GM23338 (cell line): ENCODE data around the gene ISL2. TPM values are rescaled to one million over a fixed set of nuclear protein-coding genes. Genes with fewer than 3 reads are reported as not detected.

Source experiments
- ATAC-seq: fragments of 200-7000 bp; cut with Tn5 transposase; 3 replicates; pipeline ENCODE4 v1.9.1; 2020
- DNase-seq: peaks from one replicate; pipeline ENCODE4 v3.0.0-alpha.2; 2015; ENCODE audit warnings: low spot score
- H2AFZ ChIP-seq: fragments of 200-600 bp; sonication (generic); 2 replicates; pipeline ENCODE4 v1.8.0; 2016; ENCODE audit warnings: antibody characterized with exemption, mild to moderate bottlenecking, moderate library complexity
- H3F3A ChIP-seq: fragments of 200-600 bp; sonication (generic); replicated peaks from 2 replicates; pipeline ENCODE4 v1.8.0; 2017; ENCODE audit warnings: antibody characterized with exemption, mixed run types, low read depth
- H3K27ac ChIP-seq: fragments of 200-600 bp; sonication (generic); 2 replicates; pipeline ENCODE4 v1.6.1; 2016; ENCODE audit warnings: low read depth
- H3K27me3 ChIP-seq: fragments of 200-600 bp; sonication (generic); 2 replicates; pipeline ENCODE4 v1.8.0; 2016; ENCODE audit warnings: mild to moderate bottlenecking, mixed run types, moderate library complexity; ENCODE audit not compliant: insufficient read depth
- H3K36me3 ChIP-seq: fragments of 200-600 bp; sonication (generic); 2 replicates; pipeline ENCODE4 v1.8.0; 2016; ENCODE audit warnings: mild to moderate bottlenecking; ENCODE audit not compliant: insufficient read depth
- H3K4me1 ChIP-seq: fragments of 200-600 bp; sonication (generic); 2 replicates; pipeline ENCODE4 v1.8.0; 2016; ENCODE audit warnings: mild to moderate bottlenecking, moderate library complexity; ENCODE audit not compliant: insufficient read depth
- H3K4me2 ChIP-seq: fragments of 200-600 bp; sonication (generic); 2 replicates; pipeline ENCODE4 v1.7.1; 2017; ENCODE audit warnings: mixed run types
- H3K4me3 ChIP-seq: fragments of 200-600 bp; sonication (generic); 2 replicates; pipeline ENCODE4 v1.6.1; 2016; ENCODE audit warnings: mixed run types
- H3K79me2 ChIP-seq: fragments of 200-600 bp; sonication (generic); replicated peaks from 2 replicates; pipeline ENCODE4 v1.8.0; 2017; ENCODE audit warnings: mild to moderate bottlenecking; ENCODE audit not compliant: insufficient read depth
- H3K9me2 ChIP-seq: fragments of 200-600 bp; sonication (generic); 2 replicates; pipeline ENCODE4 v1.8.0; 2017; ENCODE audit not compliant: insufficient read depth
- H4K20me1 ChIP-seq: fragments of 200-600 bp; sonication (generic); replicated peaks from 2 replicates; pipeline ENCODE4 v1.8.0; 2017; ENCODE audit warnings: mild to moderate bottlenecking; ENCODE audit not compliant: insufficient read depth
- H3K27ac Mint-ChIP-seq: 2 replicates; pipeline ENCODE4 v1.8.0; 2020; ENCODE audit warnings: inconsistent platforms, mild to moderate bottlenecking, moderate library complexity, mixed read lengths
- H3K27me3 Mint-ChIP-seq: 3 replicates; pipeline ENCODE4 v1.8.0; 2022; ENCODE audit warnings: low read depth, mild to moderate bottlenecking, moderate library complexity, mixed read lengths, inconsistent platforms; ENCODE audit not compliant: insufficient read depth, poor library complexity
- H3K36me3 Mint-ChIP-seq: 3 replicates; pipeline ENCODE4 v1.8.0; 2021; ENCODE audit warnings: low read depth, mild to moderate bottlenecking, inconsistent platforms, moderate library complexity, mixed read lengths
- H3K4me1 Mint-ChIP-seq: 3 replicates; pipeline ENCODE4 v1.8.0; 2020; ENCODE audit warnings: mild to moderate bottlenecking, inconsistent platforms, mixed read lengths
- H3K4me3 Mint-ChIP-seq: 3 replicates; pipeline ENCODE4 v1.8.0; 2021; ENCODE audit warnings: moderate library complexity, mild to moderate bottlenecking, inconsistent platforms, mixed read lengths
- H3K9me3 Mint-ChIP-seq: 3 replicates; pipeline ENCODE4 v1.8.0; 2020; ENCODE audit warnings: moderate library complexity, mild to moderate bottlenecking, inconsistent platforms, mixed read lengths
- CREB1 ChIP-seq: fragments of 250-450 bp; sonication (Bioruptor Pico); IDR thresholded peaks from 2 replicates; pipeline ENCODE4 v1.5.0; 2020; ENCODE audit warnings: low read depth, mild to moderate bottlenecking, moderate library complexity
- EZH2 ChIP-seq: fragments of 200-600 bp; sonication (generic); IDR thresholded peaks from one replicate; pipeline ENCODE4 v1.8.0; 2017; ENCODE audit warnings: antibody characterized with exemption, mild to moderate bottlenecking, low read depth; ENCODE audit not compliant: unreplicated experiment
- JUNB ChIP-seq: IDR thresholded peaks from one replicate; pipeline ENCODE4 v1.6.1; 2016; ENCODE audit warnings: antibody characterized with exemption; ENCODE audit not compliant: unreplicated experiment
- POLR2AphosphoS5 ChIP-seq: IDR thresholded peaks from 2 replicates; pipeline ENCODE4 v1.6.1; 2016; ENCODE audit warnings: antibody characterized with exemption, low read depth
- REST ChIP-seq: IDR thresholded peaks from one replicate; pipeline ENCODE4 v1.6.1; 2018; ENCODE audit warnings: antibody characterized with exemption; ENCODE audit not compliant: unreplicated experiment
- ZNF114 ChIP-seq: fragments of 250-450 bp; sonication (Bioruptor Pico); IDR thresholded peaks from 2 replicates; pipeline ENCODE4 v1.5.0; 2020; ENCODE audit warnings: mild to moderate bottlenecking, moderate library complexity
- ZNF331 ChIP-seq: fragments of 250-450 bp; sonication (Bioruptor Pico); IDR thresholded peaks from 2 replicates; pipeline ENCODE4 v1.5.0; 2020; ENCODE audit warnings: low read depth, mild to moderate bottlenecking, moderate library complexity
- ZNF462 ChIP-seq: fragments of 250-450 bp; sonication (Bioruptor Pico); IDR thresholded peaks from 2 replicates; pipeline ENCODE4 v1.5.0; 2020; ENCODE audit warnings: mild to moderate bottlenecking, moderate library complexity
- polyA plus RNA-seq: library from polyadenylated mRNA; unstranded; fragments of >200 nt; fragmentation: Nextera tagmentation; extraction: Ambion mirVana; gene quantifications from 2 replicates; pipeline ENCODE4 v1.2.1, GENCODE V29; 2016
- total RNA-seq: library from RNA; depleted of rRNA; stranded (reverse); fragments of >200 nt; shearing (Covaris generic); gene quantifications from 2 replicates; pipeline ENCODE4 v1.2.3, GENCODE V29; 2014

ISL2 gene
- total and polyA plus RNA-seq, 2 experiments from 2014 or later, result 0.65 to 2.7 TPM

- Histone ChIP-seq H2AFZ (no peak overlapping the region), H3K9me2 (no peaks in the 10 kb centered on the region), H3K27me3 (no peaks in the 10 kb centered on the region), H3K4me2 (no peak overlapping the region), H3K79me2 (no peaks in the 10 kb centered on the region), H3K4me3 (no peak overlapping the region), H4K20me1 (no peaks in the 10 kb centered on the region; the same call in 1 of the 2 replicates), H3K36me3 (no peaks in the 10 kb centered on the region), H3K27ac (no peak overlapping the region), H3K4me1 (no peaks in the 10 kb centered on the region), H3F3A (no peaks in the 10 kb centered on the region)
- no peaks in the 10 kb centered on the region for H3K4me1 Mint-ChIP-seq
- H3K4me3 Mint-ChIP-seq, result no peak overlapping the region
- TF ChIP-seq POLR2AphosphoS5, result no peak
- no peak for TF ChIP-seq REST
- no peak for TF ChIP-seq EZH2
- TF ChIP-seq JUNB, result no peak
- no peak for TF ChIP-seq ZNF114 (CRISPR knock-in tag)
- TF ChIP-seq ZNF462 (CRISPR knock-in tag), result no peak
- no peak for TF ChIP-seq CREB1 (CRISPR knock-in tag)
- no peak for TF ChIP-seq ZNF331 (CRISPR knock-in tag)
- peaks cover 3% of the 10 kb centered on the region for H3K27me3 Mint-ChIP-seq
- ATAC-seq (no peak), DNase-seq (no peak)
- no peaks in the 10 kb centered on the region for H3K9me3 Mint-ChIP-seq
- H3K27ac Mint-ChIP-seq, result no peak overlapping the region
- no peaks in the 10 kb centered on the region for H3K36me3 Mint-ChIP-seq
These were observed 31.6 kb downstream of the ISL2 start for GRCh38 chr15:76368122-76368621.
